Smooth muscle cell (in vitro differentiated cells): ENCODE results near the gene SCT. TPM values are rescaled to one million over a fixed set of nuclear protein-coding genes. Genes with fewer than 3 reads are reported as not detected.

Experiments used
- DNase-seq: peaks from one replicate; lab custom pipeline; 2025; ENCODE audit not compliant: unreplicated experiment; lab: John Stamatoyannopoulos, UW
- H2AFZ ChIP-seq: fragments of 200-600 bp; sonication (generic); 2 replicates; pipeline ENCODE4 v1.6.0; 2016; ENCODE audit warnings: antibody characterized with exemption, low read depth, mild to moderate bottlenecking
- H3F3A ChIP-seq: fragments of 200-600 bp; sonication (generic); 2 replicates; pipeline ENCODE4 v1.6.0; 2017; ENCODE audit warnings: antibody characterized with exemption, low read depth
- H3K27ac ChIP-seq: fragments of 200-600 bp; sonication (generic); 2 replicates; pipeline ENCODE4 v1.5.1; 2016; ENCODE audit warnings: low read depth, mild to moderate bottlenecking
- H3K27me3 ChIP-seq: fragments of 200-600 bp; sonication (generic); 2 replicates; pipeline ENCODE4 v1.6.1; 2016; ENCODE audit warnings: low read depth, mild to moderate bottlenecking
- H3K36me3 ChIP-seq: fragments of 200-600 bp; sonication (generic); 2 replicates; pipeline ENCODE4 v1.5.1; 2016; ENCODE audit warnings: low read depth
- H3K4me1 ChIP-seq: fragments of 200-600 bp; sonication (generic); 2 replicates; pipeline ENCODE4 v1.5.1; 2016; ENCODE audit warnings: low read depth
- H3K4me2 ChIP-seq: fragments of 200-600 bp; sonication (generic); 2 replicates; pipeline ENCODE4 v1.6.0; 2016; ENCODE audit warnings: mild to moderate bottlenecking
- H3K4me3 ChIP-seq: fragments of 200-600 bp; sonication (generic); 2 replicates; pipeline ENCODE4 v1.5.1; 2016; ENCODE audit warnings: mild to moderate bottlenecking
- H3K79me2 ChIP-seq: fragments of 200-600 bp; sonication (generic); 2 replicates; pipeline ENCODE4 v1.6.0; 2016; ENCODE audit warnings: low read depth, mild to moderate bottlenecking
- H3K9ac ChIP-seq: fragments of 200-600 bp; sonication (generic); 2 replicates; pipeline ENCODE4 v1.6.0; 2016; ENCODE audit warnings: low read depth
- H3K9me3 ChIP-seq: fragments of 200-600 bp; sonication (generic); replicated peaks from 2 replicates; pipeline ENCODE4 v1.5.1; 2016; ENCODE audit warnings: low read depth
- H4K20me1 ChIP-seq: fragments of 200-600 bp; sonication (generic); 2 replicates; pipeline ENCODE4 v1.6.0; 2016; ENCODE audit warnings: low read depth
- WGBS: methylation state at CpG from one replicate; pipeline ENCODE4 v1.1.7; 2016; ENCODE audit warnings: low lambda C conversion rate; 5-methylcytosine and 5-hydroxymethylcytosine counted together
- polyA plus RNA-seq: library from polyadenylated mRNA; unstranded; fragments of >200 nt; fragmentation: Nextera tagmentation; extraction: Ambion mirVana; gene quantifications from 2 replicates; pipeline ENCODE4 v1.2.1, GENCODE V29; 2016
- total RNA-seq: library from RNA; depleted of rRNA; stranded (reverse); fragments of >200 nt; gene quantifications from 2 replicates; pipeline ENCODE4 v1.2.3, GENCODE V29; 2014
- TF ChIP-seq, protein P1 (sequence below): fragments of 200-600 bp; sonication (generic); IDR thresholded peaks from 2 replicates; pipeline ENCODE4 v1.5.1; 2017; ENCODE audit warnings: borderline replicate concordance, mild to moderate bottlenecking, antibody characterized with exemption; ENCODE audit not compliant: insufficient read depth, poor library complexity, severe bottlenecking

SCT gene
- total and polyA plus RNA-seq, 2 experiments from 2014 or later = 1.4 TPM; not detected in 1

GRCh38 chr11:581342-581741 is 45.6 kb downstream of the SCT start:
- TF ChIP-seq, protein P1, sequence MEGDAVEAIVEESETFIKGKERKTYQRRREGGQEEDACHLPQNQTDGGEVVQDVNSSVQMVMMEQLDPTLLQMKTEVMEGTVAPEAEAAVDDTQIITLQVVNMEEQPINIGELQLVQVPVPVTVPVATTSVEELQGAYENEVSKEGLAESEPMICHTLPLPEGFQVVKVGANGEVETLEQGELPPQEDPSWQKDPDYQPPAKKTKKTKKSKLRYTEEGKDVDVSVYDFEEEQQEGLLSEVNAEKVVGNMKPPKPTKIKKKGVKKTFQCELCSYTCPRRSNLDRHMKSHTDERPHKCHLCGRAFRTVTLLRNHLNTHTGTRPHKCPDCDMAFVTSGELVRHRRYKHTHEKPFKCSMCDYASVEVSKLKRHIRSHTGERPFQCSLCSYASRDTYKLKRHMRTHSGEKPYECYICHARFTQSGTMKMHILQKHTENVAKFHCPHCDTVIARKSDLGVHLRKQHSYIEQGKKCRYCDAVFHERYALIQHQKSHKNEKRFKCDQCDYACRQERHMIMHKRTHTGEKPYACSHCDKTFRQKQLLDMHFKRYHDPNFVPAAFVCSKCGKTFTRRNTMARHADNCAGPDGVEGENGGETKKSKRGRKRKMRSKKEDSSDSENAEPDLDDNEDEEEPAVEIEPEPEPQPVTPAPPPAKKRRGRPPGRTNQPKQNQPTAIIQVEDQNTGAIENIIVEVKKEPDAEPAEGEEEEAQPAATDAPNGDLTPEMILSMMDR = no peak
- no peaks in the 10 kb centered on the region for H3F3A ChIP-seq
- H3K9ac ChIP-seq = no peak overlapping the region
- peaks cover 94% of the 10 kb centered on the region for H4K20me1 ChIP-seq
- peaks cover 78% of the 10 kb centered on the region for H3K79me2 ChIP-seq
- no peak overlapping the region for H3K4me2 ChIP-seq
- H3K4me3 ChIP-seq = no peak overlapping the region
- no peaks in the 10 kb centered on the region for H3K9me3 ChIP-seq
- peaks cover 9% of the 10 kb centered on the region for H3K4me1 ChIP-seq
- H3K27me3 ChIP-seq = no peaks in the 10 kb centered on the region
- no peak overlapping the region for H2AFZ ChIP-seq
- DNase-seq = no peak
- WGBS = 97% methylated on average over 14 of the region's 14 CpGs
- H3K36me3 ChIP-seq = no peaks in the 10 kb centered on the region
- no peak overlapping the region for H3K27ac ChIP-seq

DNA sequence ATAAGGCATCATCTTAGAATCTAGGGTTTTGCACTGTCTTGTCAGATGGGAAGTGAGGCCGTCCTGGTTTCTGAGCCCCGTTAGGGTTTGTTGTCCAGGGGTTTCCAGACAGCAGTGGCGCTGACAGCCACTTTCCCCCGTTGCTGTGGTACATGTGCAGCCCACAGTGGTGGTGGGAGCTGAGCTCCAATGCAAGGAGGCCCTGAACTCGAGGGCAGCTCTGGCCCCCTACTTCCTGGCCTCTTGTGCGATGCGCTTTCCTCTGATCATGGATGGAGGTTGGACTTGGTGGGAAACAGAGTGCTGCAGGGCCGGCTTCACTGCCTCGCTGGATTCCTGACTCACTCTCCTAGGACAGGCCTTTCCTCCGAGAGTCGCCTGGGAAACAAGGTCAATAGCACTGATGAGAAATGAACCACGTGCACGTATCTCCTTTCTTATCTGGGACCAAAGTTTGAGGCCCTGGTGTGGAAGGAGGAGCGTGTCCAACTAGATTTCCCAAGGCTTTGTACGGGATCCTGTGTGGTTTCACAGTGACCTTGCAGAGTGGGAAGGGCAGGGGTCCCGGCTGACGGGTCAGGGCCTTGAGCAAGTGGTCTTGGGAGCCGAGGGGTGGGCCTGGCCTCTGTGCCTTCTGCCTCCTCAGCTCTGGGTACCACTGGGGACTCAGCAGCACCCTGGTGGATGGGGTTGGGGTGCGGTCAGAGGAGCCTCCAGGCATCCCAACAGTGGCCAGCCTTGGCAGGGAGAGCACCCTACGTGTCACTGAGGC is 47.0 kb downstream of the SCT start:
- Histone ChIP-seq H3K79me2 (peaks cover 78% of the 10 kb centered on the region), H3K27ac (no peak overlapping the region), H3K27me3 (no peaks in the 10 kb centered on the region), H3K4me2 (no peak overlapping the region), H3F3A (peaks cover 3% of the 10 kb centered on the region), H2AFZ (no peak overlapping the region), H3K4me1 (peaks cover 10% of the 10 kb centered on the region), H3K9ac (no peak overlapping the region), H3K4me3 (no peak overlapping the region), H3K9me3 (no peaks in the 10 kb centered on the region), H3K36me3 (no peaks in the 10 kb centered on the region), H4K20me1 (peaks cover 81% of the 10 kb centered on the region)
- DNase-seq = no peak
- TF ChIP-seq, protein P1 = no peak
- 87% methylated on average over 20 of the region's 20 CpGs for WGBS

- peak overlapping the region; percentile 82 for H3K27ac ChIP-seq
- peaks cover 3% of the 10 kb centered on the region for H3F3A ChIP-seq
- peaks cover 19% of the 10 kb centered on the region for H3K4me1 ChIP-seq
- peak overlapping the region; percentile 97 for H3K4me3 ChIP-seq
- H3K9ac ChIP-seq = no peak overlapping the region
- no peaks in the 10 kb centered on the region for H3K9me3 ChIP-seq
- TF ChIP-seq, protein P1 = no peak
- H2AFZ ChIP-seq = no peak overlapping the region
- peaks cover 67% of the 10 kb centered on the region for H3K79me2 ChIP-seq
- no peaks in the 10 kb centered on the region for H3K36me3 ChIP-seq
- no peaks in the 10 kb centered on the region for H3K27me3 ChIP-seq
- DNase-seq = no peak
- H3K4me2 ChIP-seq = peak overlapping the region; percentile 99
- H4K20me1 ChIP-seq = peaks cover 66% of the 10 kb centered on the region
- 85% methylated on average over 21 of the region's 21 CpGs for WGBS
Measured at GRCh38 chr11:578276-579035, 48.5 kb downstream of the SCT start.
